HCT116 (cell line): Measurements from ENCODE around the gene DMD.

Experiments
- EZH2 ChIP-seq: fragments of 200-600 bp; sonication (generic); IDR thresholded peaks from 2 replicates; pipeline ENCODE4 v1.6.1; 2017; ENCODE audit warnings: antibody characterized with exemption, mixed run types
- JUND ChIP-seq: IDR thresholded peaks from 2 replicates; pipeline ENCODE4 v1.6.1; 2012
- RAD21 ChIP-seq: IDR thresholded peaks from 2 replicates; pipeline ENCODE4 v1.6.1; 2012; ENCODE audit warnings: low read depth, mild to moderate bottlenecking
- ZNF274 ChIP-seq: fragments of 200-500 bp; sonication (Bioruptor generic); IDR thresholded peaks from 2 replicates; pipeline ENCODE4 v1.6.1; 2014; ENCODE audit warnings: mild to moderate bottlenecking, low read depth, low read length, inconsistent platforms
- TF ChIP-seq, protein P1 (sequence below), 3 experiments: fragments of 200-600 bp in 1 of 3; sonication (generic) in 1 of 3; IDR thresholded peaks in 2 of 3; conservative IDR thresholded peaks in 1 of 3; 2 replicates each; pipeline ENCODE4 v1.5.1; 2012 to 2017; ENCODE audit warnings: low read depth in 2 of 3, low read length in 2 of 3, antibody characterized with exemption in 1 of 3, borderline replicate concordance in 1 of 3, control low read depth in 1 of 3, mild to moderate bottlenecking in 1 of 3, mixed read lengths in 1 of 3, mixed run types in 1 of 3, moderate library complexity in 1 of 3; ENCODE audit not compliant: insufficient read depth in 1 of 3

GRCh38 chrX:31606771-31607170 is 1604.6 kb downstream of the DMD start:
- TF ChIP-seq, protein P1, sequence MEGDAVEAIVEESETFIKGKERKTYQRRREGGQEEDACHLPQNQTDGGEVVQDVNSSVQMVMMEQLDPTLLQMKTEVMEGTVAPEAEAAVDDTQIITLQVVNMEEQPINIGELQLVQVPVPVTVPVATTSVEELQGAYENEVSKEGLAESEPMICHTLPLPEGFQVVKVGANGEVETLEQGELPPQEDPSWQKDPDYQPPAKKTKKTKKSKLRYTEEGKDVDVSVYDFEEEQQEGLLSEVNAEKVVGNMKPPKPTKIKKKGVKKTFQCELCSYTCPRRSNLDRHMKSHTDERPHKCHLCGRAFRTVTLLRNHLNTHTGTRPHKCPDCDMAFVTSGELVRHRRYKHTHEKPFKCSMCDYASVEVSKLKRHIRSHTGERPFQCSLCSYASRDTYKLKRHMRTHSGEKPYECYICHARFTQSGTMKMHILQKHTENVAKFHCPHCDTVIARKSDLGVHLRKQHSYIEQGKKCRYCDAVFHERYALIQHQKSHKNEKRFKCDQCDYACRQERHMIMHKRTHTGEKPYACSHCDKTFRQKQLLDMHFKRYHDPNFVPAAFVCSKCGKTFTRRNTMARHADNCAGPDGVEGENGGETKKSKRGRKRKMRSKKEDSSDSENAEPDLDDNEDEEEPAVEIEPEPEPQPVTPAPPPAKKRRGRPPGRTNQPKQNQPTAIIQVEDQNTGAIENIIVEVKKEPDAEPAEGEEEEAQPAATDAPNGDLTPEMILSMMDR (IDR thresholded peaks at IDR 0.05 in 2 of 3, conservative IDR thresholded peaks at IDR 0.05 in 1 of 3; ENCODE audit: borderline replicate concordance in 1 of 3, insufficient read depth in 1 of 3, low read depth in 2 of 3, low read length in 2 of 3): no peak
- no peak for TF ChIP-seq EZH2
- TF ChIP-seq JUND: no peak
- TF ChIP-seq RAD21: no peak
- TF ChIP-seq ZNF274: no peak
